H1 (cell line): Measurements from ENCODE around the gene PLEKHH2. TPM values are rescaled to one million over a fixed set of nuclear protein-coding genes. Genes with fewer than 3 reads are reported as not detected.

ENCODE experiments used
- CREB1 ChIP-seq: IDR thresholded peaks from 2 replicates; pipeline ENCODE4 v1.6.1; 2012; ENCODE audit warnings: inconsistent platforms
- polyA plus RNA-seq, 7 experiments: library from polyadenylated mRNA; depleted of rRNA in 3 of 7; stranded (reverse) in 5 of 7; unstranded in 2 of 7; fragments of >200 nt in 5 of 7; fragments of 200-250 nt in 2 of 7; gene quantifications; 1 replicate in 5 of 7; 2 replicates in 1 of 7; 4 replicates in 1 of 7; pipeline versions ENCODE4 v1.2.1 to v1.2.3, GENCODE V29; 2011 to 2013; ENCODE audit warnings: missing spikeins in 2 of 7, mixed read lengths in 2 of 7
- total RNA-seq: library from RNA; stranded (reverse); fragmentation: NEBNext Ultra II Directional; extraction: Animal tissue kit (Norgen Biotek cat#: 25700); gene quantifications from 2 replicates; pipeline ENCODE4 v1.2.1, GENCODE V29; 2021

Gene PLEKHH2
- total and polyA plus RNA-seq, 2 of the 8 experiments (the other 6 are each of a cell fraction or from before 2014, with no cell fraction given): 2.2 to 5.0 TPM

- no peak for TF ChIP-seq CREB1
Measured at GRCh38 chr2:43594875-43595274, 42.2 kb upstream of the PLEKHH2 start (continued).
